HEK293 (cell line): ENCODE data around the gene CACYBP.

Experiments used
- CTCF ChIA-PET: fragments of 350-600 bp; formaldehyde crosslinking; extraction: SDS; loops from one replicate; lab custom pipeline; 2021; ENCODE audit warnings: antibody characterized with exemption; lab: Yijun Ruan, JAX
- POLR2A ChIA-PET: fragments of 300-600 bp; formaldehyde crosslinking; extraction: SDS; loops from one replicate; lab custom pipeline; 2020; ENCODE audit warnings: antibody characterized with exemption, inconsistent platforms; lab: Yijun Ruan, JAX
- H3K27ac ChIP-seq: fragments of 200-500 bp; sonication (Bioruptor generic); 2 replicates; pipeline ENCODE4 v1.5.1; 2014; ENCODE audit warnings: low read depth, low read length, control low read depth, inconsistent platforms; ENCODE audit errors: extremely low read depth
- H3K36me3 ChIP-seq, 2 experiments: fragments of 200-500 bp in 1 of 2; sonication (Bioruptor generic) in 1 of 2; 1 replicate in 1 of 2; 2 replicates in 1 of 2; pipeline ENCODE4 v1.5.1; 2014 to 2017; ENCODE audit warnings: inconsistent platforms in 2 of 2, low read length in 2 of 2; ENCODE audit not compliant: control insufficient read depth in 2 of 2, insufficient read depth in 1 of 2
- H3K4me1 ChIP-seq: fragments of 200-500 bp; sonication (Bioruptor generic); 2 replicates; pipeline ENCODE4 v1.5.1; 2014; ENCODE audit warnings: mild to moderate bottlenecking, low read length, inconsistent platforms; ENCODE audit not compliant: control insufficient read depth, insufficient read depth
- H3K4me3 ChIP-seq: 2 replicates; pipeline ENCODE4 v1.5.1; 2011; ENCODE audit warnings: low read depth, mild to moderate bottlenecking, control low read depth, low read length, moderate library complexity
- H3K9me3 ChIP-seq: fragments of 200-500 bp; sonication (Bioruptor generic); 2 replicates; pipeline ENCODE4 v1.5.1; 2014; ENCODE audit warnings: low read depth, low read length, inconsistent platforms; ENCODE audit not compliant: control insufficient read depth, insufficient read depth
- KLF10 ChIP-seq: fragments of 450-650 bp; IDR thresholded peaks from 2 replicates; pipeline ENCODE4 v1.5.1; 2018; ENCODE audit warnings: missing biosample characterization, mild to moderate bottlenecking, missing genetic modification characterization
- KLF7 ChIP-seq: fragments of 450-650 bp; formaldehyde crosslinking; IDR thresholded peaks from 2 replicates; pipeline ENCODE4 v1.5.1; 2016; ENCODE audit warnings: missing biosample characterization, missing genetic modification characterization, borderline replicate concordance
- SCRT1 ChIP-seq: fragments of 450-650 bp; formaldehyde crosslinking; IDR thresholded peaks from 2 replicates; pipeline ENCODE4 v1.5.1; 2016; ENCODE audit warnings: missing biosample characterization, missing genetic modification characterization, borderline replicate concordance
- TRIM28 ChIP-seq: IDR thresholded peaks from 2 replicates; pipeline ENCODE4 v1.6.1; 2011; ENCODE audit warnings: low read length, control low read depth, borderline replicate concordance
- ZBTB1 ChIP-seq: fragments of 450-650 bp; formaldehyde crosslinking; IDR thresholded peaks from 2 replicates; pipeline ENCODE4 v1.5.1; 2016; ENCODE audit warnings: missing biosample characterization, missing genetic modification characterization
- ZBTB20 ChIP-seq: fragments of 450-650 bp; formaldehyde crosslinking; IDR thresholded peaks from 2 replicates; pipeline ENCODE4 v1.5.1; 2016; ENCODE audit warnings: missing biosample characterization, missing genetic modification characterization
- ZNF138 ChIP-seq: fragments of 450-650 bp; formaldehyde crosslinking; IDR thresholded peaks from 2 replicates; pipeline ENCODE4 v1.5.1; 2016; ENCODE audit warnings: missing biosample characterization, missing genetic modification characterization, borderline replicate concordance
- ZNF214 ChIP-seq: fragments of 450-650 bp; formaldehyde crosslinking; IDR thresholded peaks from 2 replicates; pipeline ENCODE4 v1.5.1; 2017; ENCODE audit warnings: missing biosample characterization, mild to moderate bottlenecking, missing genetic modification characterization, borderline replicate concordance
- ZNF266 ChIP-seq: fragments of 450-650 bp; formaldehyde crosslinking; IDR thresholded peaks from 2 replicates; pipeline ENCODE4 v1.5.1; 2016; ENCODE audit warnings: missing biosample characterization, missing genetic modification characterization, low read depth
- ZNF324 ChIP-seq: fragments of 450-650 bp; formaldehyde crosslinking; IDR thresholded peaks from 2 replicates; pipeline ENCODE4 v1.5.1; 2016; ENCODE audit warnings: missing biosample characterization, missing genetic modification characterization
- ZNF555 ChIP-seq: fragments of 450-650 bp; formaldehyde crosslinking; conservative IDR thresholded peaks from 2 replicates; pipeline ENCODE4 v1.5.1; 2017; ENCODE audit warnings: missing biosample characterization, mild to moderate bottlenecking, missing genetic modification characterization, inconsistent platforms
- ZNF558 ChIP-seq: fragments of 450-650 bp; formaldehyde crosslinking; IDR thresholded peaks from 2 replicates; pipeline ENCODE4 v1.5.1; 2016; ENCODE audit warnings: missing biosample characterization, missing genetic modification characterization
- ZNF654 ChIP-seq: fragments of 450-650 bp; formaldehyde crosslinking; IDR thresholded peaks from 2 replicates; pipeline ENCODE4 v1.5.1; 2016; ENCODE audit warnings: low read depth, missing biosample characterization, missing genetic modification characterization
- ZNF701 ChIP-seq: fragments of 450-650 bp; formaldehyde crosslinking; IDR thresholded peaks from 2 replicates; pipeline ENCODE4 v1.5.1; 2016; ENCODE audit warnings: missing biosample characterization, missing genetic modification characterization
- ZNF843 ChIP-seq: fragments of 450-650 bp; formaldehyde crosslinking; IDR thresholded peaks from 2 replicates; pipeline ENCODE4 v1.5.1; 2016; ENCODE audit warnings: missing biosample characterization, missing genetic modification characterization
- ZXDB ChIP-seq: fragments of 450-650 bp; formaldehyde crosslinking; IDR thresholded peaks from 2 replicates; pipeline ENCODE4 v1.5.1; 2016; ENCODE audit warnings: missing biosample characterization, missing genetic modification characterization
- TF ChIP-seq, protein P1 (sequence below): fragments of 450-650 bp; formaldehyde crosslinking; IDR thresholded peaks from 2 replicates; pipeline ENCODE4 v1.5.1; 2016; ENCODE audit warnings: missing biosample characterization, missing genetic modification characterization
- TF ChIP-seq, protein P2 (sequence below): fragments of 450-650 bp; formaldehyde crosslinking; IDR thresholded peaks from 2 replicates; pipeline ENCODE4 v1.5.1; 2016; ENCODE audit warnings: missing biosample characterization, missing genetic modification characterization

Gene CACYBP

DNA sequence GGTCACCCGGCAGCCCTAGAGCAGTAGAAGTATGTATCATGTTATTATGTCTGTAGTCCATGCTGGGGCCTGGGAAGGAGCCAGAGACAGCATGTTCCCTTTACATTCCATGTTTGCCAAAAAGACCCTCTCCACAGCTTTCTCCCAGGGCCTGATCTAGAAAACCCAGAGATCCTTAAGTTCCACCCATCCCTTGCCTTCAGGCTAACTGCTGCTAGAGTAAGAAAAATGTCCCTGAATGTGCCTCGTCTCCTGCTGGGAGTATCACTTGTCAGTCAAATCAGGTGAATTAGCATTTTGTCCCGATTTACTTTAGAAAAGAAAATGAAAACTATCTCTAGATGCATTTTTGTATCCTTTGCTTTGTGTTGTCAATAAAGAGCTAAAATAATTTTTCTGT is 36.7 kb downstream of the CACYBP start (continued):
- TF ChIP-seq ZNF266 (tag by site-specific recombination): no peak
- no peak for TF ChIP-seq ZNF555 (tag by site-specific recombination)
- TF ChIP-seq, protein P1, sequence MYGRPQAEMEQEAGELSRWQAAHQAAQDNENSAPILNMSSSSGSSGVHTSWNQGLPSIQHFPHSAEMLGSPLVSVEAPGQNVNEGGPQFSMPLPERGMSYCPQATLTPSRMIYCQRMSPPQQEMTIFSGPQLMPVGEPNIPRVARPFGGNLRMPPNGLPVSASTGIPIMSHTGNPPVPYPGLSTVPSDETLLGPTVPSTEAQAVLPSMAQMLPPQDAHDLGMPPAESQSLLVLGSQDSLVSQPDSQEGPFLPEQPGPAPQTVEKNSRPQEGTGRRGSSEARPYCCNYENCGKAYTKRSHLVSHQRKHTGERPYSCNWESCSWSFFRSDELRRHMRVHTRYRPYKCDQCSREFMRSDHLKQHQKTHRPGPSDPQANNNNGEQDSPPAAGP (tag by site-specific recombination): no peak

DNA sequence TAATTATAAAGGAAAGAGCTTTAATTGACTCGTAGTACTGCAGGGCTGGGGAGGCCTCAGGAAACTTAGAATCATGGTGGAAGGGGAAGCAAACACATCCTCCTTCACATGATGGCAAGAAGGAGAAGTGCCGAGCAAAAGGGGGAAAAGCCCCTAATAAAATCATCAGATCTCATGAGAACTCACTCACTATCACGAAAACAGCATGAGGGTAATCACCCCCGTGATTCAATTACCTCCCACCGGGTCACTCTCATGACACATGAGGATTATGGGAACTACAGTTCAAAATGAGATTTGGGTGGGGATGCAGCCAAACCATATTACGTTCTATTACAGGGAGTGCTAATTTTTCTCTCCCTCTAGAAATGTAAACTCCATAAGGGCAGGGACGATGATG is 37.7 kb downstream of the CACYBP start:
- Histone ChIP-seq H3K4me3 (no peak overlapping the region), H3K27ac (no peak overlapping the region), H3K4me1 (no peaks in the 10 kb centered on the region), H3K36me3 (no peaks in the 10 kb centered on the region), H3K9me3 (no peaks in the 10 kb centered on the region)
- POLR2A ChIA-PET: no interaction called here
- CTCF ChIA-PET: interaction anchor here (1.0 to 1.6 kb wide), 3 partner anchors 8 to 88 kb away, joined by 3 to 6 read pairs (median 5); no protein-coding TSS in a partner anchor
- TF ChIP-seq ZXDB (no peak), TRIM28 (no peak), ZBTB1 (tag by site-specific recombination) (no peak), SCRT1 (tag by site-specific recombination) (no peak), ZNF214 (no peak), ZNF138 (no peak), ZNF324 (no peak), ZNF558 (no peak), ZBTB20 (tag by site-specific recombination) (no peak), KLF7 (tag by site-specific recombination) (no peak), ZNF843 (tag by site-specific recombination) (no peak), ZNF701 (tag by site-specific recombination) (no peak), ZNF654 (no peak)
- TF ChIP-seq, protein P1 (tag by site-specific recombination): no peak
- TF ChIP-seq, protein P2, sequence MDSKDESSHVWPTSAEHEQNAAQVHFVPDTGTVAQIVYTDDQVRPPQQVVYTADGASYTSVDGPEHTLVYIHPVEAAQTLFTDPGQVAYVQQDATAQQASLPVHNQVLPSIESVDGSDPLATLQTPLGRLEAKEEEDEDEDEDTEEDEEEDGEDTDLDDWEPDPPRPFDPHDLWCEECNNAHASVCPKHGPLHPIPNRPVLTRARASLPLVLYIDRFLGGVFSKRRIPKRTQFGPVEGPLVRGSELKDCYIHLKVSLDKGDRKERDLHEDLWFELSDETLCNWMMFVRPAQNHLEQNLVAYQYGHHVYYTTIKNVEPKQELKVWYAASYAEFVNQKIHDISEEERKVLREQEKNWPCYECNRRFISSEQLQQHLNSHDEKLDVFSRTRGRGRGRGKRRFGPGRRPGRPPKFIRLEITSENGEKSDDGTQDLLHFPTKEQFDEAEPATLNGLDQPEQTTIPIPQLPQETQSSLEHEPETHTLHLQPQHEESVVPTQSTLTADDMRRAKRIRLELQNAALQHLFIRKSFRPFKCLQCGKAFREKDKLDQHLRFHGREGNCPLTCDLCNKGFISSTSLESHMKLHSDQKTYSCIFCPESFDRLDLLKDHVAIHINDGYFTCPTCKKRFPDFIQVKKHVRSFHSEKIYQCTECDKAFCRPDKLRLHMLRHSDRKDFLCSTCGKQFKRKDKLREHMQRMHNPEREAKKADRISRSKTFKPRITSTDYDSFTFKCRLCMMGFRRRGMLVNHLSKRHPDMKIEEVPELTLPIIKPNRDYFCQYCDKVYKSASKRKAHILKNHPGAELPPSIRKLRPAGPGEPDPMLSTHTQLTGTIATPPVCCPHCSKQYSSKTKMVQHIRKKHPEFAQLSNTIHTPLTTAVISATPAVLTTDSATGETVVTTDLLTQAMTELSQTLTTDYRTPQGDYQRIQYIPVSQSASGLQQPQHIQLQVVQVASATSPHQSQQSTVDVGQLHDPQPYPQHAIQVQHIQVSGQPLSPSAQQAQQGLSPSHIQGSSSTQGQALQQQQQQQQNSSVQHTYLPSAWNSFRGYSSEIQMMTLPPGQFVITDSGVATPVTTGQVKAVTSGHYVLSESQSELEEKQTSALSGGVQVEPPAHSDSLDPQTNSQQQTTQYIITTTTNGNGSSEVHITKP (tag by site-specific recombination): no peak

DNA sequence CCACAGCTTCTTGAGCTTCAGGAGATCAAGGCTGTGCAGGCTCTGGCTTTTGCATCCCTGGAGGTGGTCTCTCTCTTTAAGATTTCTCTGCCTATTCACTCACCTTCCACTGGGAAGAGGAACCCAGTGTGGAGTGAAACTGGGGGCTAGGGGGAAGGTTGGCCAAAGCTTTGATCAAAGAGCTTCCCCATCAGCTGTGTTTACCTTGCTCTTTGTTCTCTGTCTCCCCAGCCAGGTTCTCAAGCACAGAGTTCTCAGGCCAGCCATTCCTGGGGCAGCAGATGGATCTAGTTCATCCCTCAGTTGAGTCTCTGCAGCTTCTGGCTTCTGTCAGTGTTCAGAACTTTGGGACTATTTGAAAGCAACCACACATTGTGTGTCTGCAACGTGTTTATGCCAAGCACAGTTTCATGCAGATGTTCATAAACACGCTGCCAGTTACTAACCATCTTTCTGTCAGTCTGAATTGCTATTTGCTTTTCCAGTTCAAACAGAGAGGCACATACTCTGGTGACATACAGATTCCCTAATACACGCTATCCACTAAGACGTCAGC is 40.7 kb downstream of the CACYBP start:
- Histone ChIP-seq H3K36me3 (no peaks in the 10 kb centered on the region), H3K4me3 (no peak overlapping the region), H3K4me1 (no peaks in the 10 kb centered on the region), H3K9me3 (no peaks in the 10 kb centered on the region), H3K27ac (no peak overlapping the region)
- ChIA-PET CTCF (interaction anchor here (0.6 to 1.9 kb wide), 3 partner anchors 11 to 106 kb away, joined by 3 to 13 read pairs (median 3); partner anchors contain the start of gene MRPS14), POLR2A (no interaction called here)
- no peak for TF ChIP-seq KLF10 (tag by site-specific recombination)
